ENCODE measurements around the gene ADSS1. TPM values are rescaled to one million over a fixed set of nuclear protein-coding genes. Genes with fewer than 3 reads are reported as not detected.

The ADSS1 gene
- total RNA-seq, 1 donor from 2014 or later: 5.1 TPM

GRCh38 chr14:104691546-104692260 lies 32.3 kb upstream of the ADSS1 start:
- H3K27ac ChIP-seq: no peak overlapping the region
- peaks cover 91% of the 10 kb centered on the region for H3K4me1 ChIP-seq
- ATAC-seq: no peak
- no peak overlapping the region for H3K4me3 ChIP-seq
- TF ChIP-seq, protein P1, sequence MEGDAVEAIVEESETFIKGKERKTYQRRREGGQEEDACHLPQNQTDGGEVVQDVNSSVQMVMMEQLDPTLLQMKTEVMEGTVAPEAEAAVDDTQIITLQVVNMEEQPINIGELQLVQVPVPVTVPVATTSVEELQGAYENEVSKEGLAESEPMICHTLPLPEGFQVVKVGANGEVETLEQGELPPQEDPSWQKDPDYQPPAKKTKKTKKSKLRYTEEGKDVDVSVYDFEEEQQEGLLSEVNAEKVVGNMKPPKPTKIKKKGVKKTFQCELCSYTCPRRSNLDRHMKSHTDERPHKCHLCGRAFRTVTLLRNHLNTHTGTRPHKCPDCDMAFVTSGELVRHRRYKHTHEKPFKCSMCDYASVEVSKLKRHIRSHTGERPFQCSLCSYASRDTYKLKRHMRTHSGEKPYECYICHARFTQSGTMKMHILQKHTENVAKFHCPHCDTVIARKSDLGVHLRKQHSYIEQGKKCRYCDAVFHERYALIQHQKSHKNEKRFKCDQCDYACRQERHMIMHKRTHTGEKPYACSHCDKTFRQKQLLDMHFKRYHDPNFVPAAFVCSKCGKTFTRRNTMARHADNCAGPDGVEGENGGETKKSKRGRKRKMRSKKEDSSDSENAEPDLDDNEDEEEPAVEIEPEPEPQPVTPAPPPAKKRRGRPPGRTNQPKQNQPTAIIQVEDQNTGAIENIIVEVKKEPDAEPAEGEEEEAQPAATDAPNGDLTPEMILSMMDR (IDR thresholded peaks at IDR 0.05): no peak
- H3K36me3 ChIP-seq: peaks cover 8% of the 10 kb centered on the region
- intact Hi-C loops (cut with DNase I): no loop called here
- no peaks in the 10 kb centered on the region for H3K9me3 ChIP-seq
- DNase-seq: no peak
- H3K27me3 ChIP-seq (ENCODE audit: low read depth): no peaks in the 10 kb centered on the region

GRCh38 chr14:104692261-104692938 lies 31.6 kb upstream of the ADSS1 start:
- Histone ChIP-seq H3K27ac (no peak overlapping the region), H3K4me1 (peaks cover 93% of the 10 kb centered on the region), H3K27me3 (ENCODE audit: low read depth) (no peaks in the 10 kb centered on the region), H3K4me3 (no peak overlapping the region), H3K36me3 (peaks cover 8% of the 10 kb centered on the region), H3K9me3 (no peaks in the 10 kb centered on the region)
- TF ChIP-seq, protein P1 (IDR thresholded peaks at IDR 0.05): no peak
- no peak for ATAC-seq
- intact Hi-C loops (cut with DNase I): no loop called here
- DNase-seq: no peak

- Histone ChIP-seq H3K4me3 (no peak overlapping the region), H3K4me1 (peaks cover 93% of the 10 kb centered on the region), H3K27ac (no peak overlapping the region), H3K27me3 (ENCODE audit: low read depth) (no peaks in the 10 kb centered on the region), H3K36me3 (peaks cover 8% of the 10 kb centered on the region), H3K9me3 (no peaks in the 10 kb centered on the region)
- intact Hi-C loops (cut with DNase I): no loop called here
- DNase-seq (no peak), ATAC-seq (no peak)
- TF ChIP-seq, protein P1 (IDR thresholded peaks at IDR 0.05): no peak
Measured at GRCh38 chr14:104692939-104693315, 31.1 kb upstream of the ADSS1 start.

- peaks cover 8% of the 10 kb centered on the region for H3K36me3 ChIP-seq
- intact Hi-C loops (cut with DNase I): no loop called here
- H3K27ac ChIP-seq: no peak overlapping the region
- TF ChIP-seq, protein P1 (IDR thresholded peaks at IDR 0.05): no peak
- no peak overlapping the region for H3K4me3 ChIP-seq
- peaks cover 93% of the 10 kb centered on the region for H3K4me1 ChIP-seq
- ATAC-seq (no peak), DNase-seq (no peak)
- H3K27me3 ChIP-seq (ENCODE audit: low read depth): no peaks in the 10 kb centered on the region
- no peaks in the 10 kb centered on the region for H3K9me3 ChIP-seq
Measured at GRCh38 chr14:104693482-104694431, 30.3 kb upstream of the ADSS1 start.

DNA sequence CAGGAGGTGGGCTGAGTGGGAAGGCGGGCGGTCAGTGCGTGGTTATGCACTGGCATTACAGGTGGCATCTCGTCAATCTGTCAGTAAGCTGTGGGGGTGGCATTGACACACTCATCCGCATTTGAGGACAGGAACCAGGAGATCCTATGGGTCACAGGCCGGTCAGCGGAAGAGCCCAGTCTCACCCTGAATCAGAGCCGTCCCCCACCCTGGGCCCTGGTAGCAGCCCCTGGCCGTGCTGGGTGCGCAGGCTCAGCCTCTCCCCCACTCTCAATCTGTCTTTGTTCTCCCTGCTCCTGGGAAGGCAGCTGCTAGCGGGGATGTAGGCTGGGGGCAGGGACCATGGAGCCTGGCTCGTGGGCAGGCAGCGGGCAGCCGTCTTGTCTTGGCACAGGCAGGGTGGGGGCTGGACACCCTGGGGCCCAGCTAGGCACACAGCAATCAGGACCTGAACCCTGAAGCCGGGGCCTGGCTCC lies 29.5 kb upstream of the ADSS1 start:
- H3K9me3 ChIP-seq: no peaks in the 10 kb centered on the region
- DNase-seq (no peak), ATAC-seq (no peak)
- no peaks in the 10 kb centered on the region for H3K27me3 ChIP-seq (ENCODE audit: low read depth)
- H3K27ac ChIP-seq: peak overlapping the region; percentile 81
- intact Hi-C loops (cut with DNase I): no loop called here
- no peak overlapping the region for H3K4me3 ChIP-seq
- H3K4me1 ChIP-seq: peaks cover 95% of the 10 kb centered on the region
- peaks cover 8% of the 10 kb centered on the region for H3K36me3 ChIP-seq
- TF ChIP-seq, protein P1 (IDR thresholded peaks at IDR 0.05): no peak

Data from lower lobe of right lung (tissue), 2 donors.